Melanocyte of skin (primary cell): ENCODE results near the gene ZNF354C. TPM values are rescaled to one million over a fixed set of nuclear protein-coding genes. Genes with fewer than 3 reads are reported as not detected.

Experiments
- total RNA-seq, 2 donors: library from RNA; depleted of rRNA; stranded (reverse); fragments of >200 nt; gene quantifications; 2 replicates each; pipeline ENCODE4 v1.2.3, GENCODE V29; 2012

ZNF354C gene
- total RNA-seq: 1 to 10 TPM; 3.4 to 5.0 TPM

DNA sequence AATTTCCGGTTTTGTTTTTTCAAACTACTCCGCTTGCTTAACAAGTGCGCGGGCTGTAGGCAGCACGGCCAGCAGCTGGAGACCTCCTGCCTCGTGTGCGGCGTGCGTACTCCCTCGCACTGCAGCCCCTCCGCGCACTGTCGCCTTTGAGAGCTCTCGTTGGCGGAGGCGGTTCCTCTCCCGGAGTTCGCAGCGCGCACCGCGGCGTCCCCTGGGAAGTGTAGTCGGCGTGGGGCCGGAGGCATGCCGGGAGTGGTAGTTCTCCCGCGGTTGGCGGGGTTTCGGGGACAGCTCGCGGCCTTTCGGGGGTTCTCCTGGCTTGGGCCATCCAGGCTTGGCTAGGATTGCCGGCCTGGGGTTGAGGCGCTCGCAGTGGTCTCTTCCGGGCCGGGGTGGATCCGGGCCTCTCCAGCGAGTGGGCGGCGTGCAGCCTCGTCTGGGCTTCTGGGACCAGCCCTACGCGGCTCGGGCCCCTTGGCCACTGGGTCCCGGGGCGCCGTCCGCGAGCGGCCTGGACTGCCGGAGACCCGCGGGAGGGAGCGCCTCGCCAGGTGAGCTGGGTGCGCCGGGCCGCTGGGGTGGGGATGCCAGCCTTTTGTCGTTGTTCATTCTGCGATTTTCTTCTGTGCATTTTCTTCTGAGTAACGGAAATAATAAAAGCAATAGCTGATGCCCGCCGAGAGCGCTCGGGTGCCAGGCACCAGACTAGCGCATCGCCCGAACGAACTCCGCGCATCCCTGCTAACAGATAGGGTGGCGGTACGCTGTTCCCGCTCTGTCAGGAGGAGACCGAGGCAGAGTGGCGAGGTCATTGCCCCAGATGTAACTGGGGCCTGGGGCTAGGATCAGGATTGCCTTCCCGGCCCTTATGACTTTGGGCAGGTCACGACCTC is at the start of gene ZNF354C:
TSS of gene ZNF354C (plus strand) at position 258 of the 893 bp plus-strand sequence. CDS start 1,696 bp downstream, outside the sequence.

DNA sequence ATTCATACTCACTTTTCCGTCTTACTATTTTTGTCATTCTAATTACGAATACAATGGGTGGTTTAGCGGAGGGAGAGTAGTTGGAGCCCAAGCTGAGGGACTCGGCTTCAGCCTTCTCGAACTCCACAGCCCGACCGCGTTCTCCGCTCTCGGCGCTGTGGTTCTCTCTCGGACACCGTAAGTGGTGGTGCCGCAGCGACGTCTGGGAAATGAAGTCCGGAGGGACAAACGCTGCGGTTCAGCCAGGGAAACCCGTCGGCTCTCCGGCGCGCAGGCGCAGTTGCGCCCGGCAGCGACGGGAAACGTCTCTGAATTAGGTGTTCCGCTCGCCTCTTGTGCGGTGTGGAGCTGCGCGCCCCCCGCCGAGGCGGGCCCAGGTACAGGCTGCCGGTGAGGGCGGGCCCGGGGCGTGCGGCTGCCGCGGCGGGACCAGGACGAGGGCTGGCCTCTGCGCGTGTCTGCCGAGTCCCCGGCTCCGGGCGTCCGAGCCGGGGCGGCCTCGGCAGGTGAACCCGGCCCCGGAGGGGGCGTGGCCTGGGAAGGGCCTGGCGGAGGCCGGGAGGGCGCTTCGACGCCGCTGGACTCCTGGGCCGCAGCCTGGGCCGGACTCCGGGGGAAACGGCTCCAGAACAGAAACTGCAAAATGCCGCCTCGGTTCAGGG is 36.5 kb upstream of the ZNF354C start, which contains the start of gene ZNF879:
TSS of gene ZNF879 (plus strand) at position 277 of the 662 bp plus-strand sequence. CDS start 1,201 bp downstream, outside the sequence.

Other genes with a start within 250 kb of the ZNF354C start
- 1 to 10 TPM; 7.7 to 8.3 TPM for gene ZNF354B, start 200.4 kb upstream of the ZNF354C start, total RNA-seq
- 1 to 10 TPM in 1 of 2 donors, under 1 TPM in 1; 0.33 to 1.0 TPM for gene ZFP2, start 164.5 kb upstream of the ZNF354C start, total RNA-seq
- gene ZNF454, start 119.2 kb upstream of the ZNF354C start, total RNA-seq: under 1 TPM; 0.33 to 0.34 TPM
- not detected for gene GRM6, start 65.1 kb upstream of the ZNF354C start, total RNA-seq
- gene ZNF879, start 36.6 kb upstream of the ZNF354C start, total RNA-seq: 1 to 10 TPM; 2.4 to 4.7 TPM